Measurements from ENCODE around the gene CADPS2.

DNA sequence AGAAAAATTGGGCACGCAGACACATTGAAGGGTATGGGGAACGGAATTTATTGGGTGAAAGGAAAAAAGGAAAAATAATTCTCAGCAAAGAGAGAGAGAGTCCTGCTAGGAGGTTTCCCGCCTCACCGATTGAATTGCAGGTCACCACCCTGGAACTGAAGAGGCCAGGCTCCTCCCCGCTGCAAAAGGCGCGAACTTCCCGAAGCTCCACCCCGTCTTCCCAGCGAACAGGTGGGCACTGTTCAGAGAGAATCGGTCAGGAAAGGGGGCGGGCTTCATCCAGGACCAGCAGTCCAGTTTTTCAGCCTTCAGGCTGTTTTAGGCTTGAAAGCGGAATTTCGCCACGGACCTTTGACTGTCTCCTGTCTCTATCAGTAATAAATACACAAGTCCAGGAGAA lies 27.3 kb upstream of the CADPS2 start:
- TF ChIP-seq POLR2AphosphoS5 (IDR thresholded peaks at IDR 0.05; ENCODE audit: low read depth, low read length) (no peak), POLR2A (IDR thresholded peaks at IDR 0.05; ENCODE audit: low read depth, low read length) (no peak)
